KMS-11 (cell line): Measurements from ENCODE around the gene STAG1.

Experiments used
- H2AFZ ChIP-seq: fragments of 200-600 bp; sonication (generic); 2 replicates; pipeline ENCODE4 v1.6.1; 2016; ENCODE audit warnings: antibody characterized with exemption, mixed run types, low read depth
- H3K27ac ChIP-seq: fragments of 200-600 bp; sonication (generic); 2 replicates; pipeline ENCODE4 v1.6.1; 2016; ENCODE audit warnings: mild to moderate bottlenecking, mixed run types
- H3K27me3 ChIP-seq: fragments of 200-600 bp; sonication (generic); 2 replicates; pipeline ENCODE4 v1.6.1; 2017; ENCODE audit warnings: mild to moderate bottlenecking, low read depth, mixed run types, moderate library complexity; ENCODE audit not compliant: insufficient read depth
- H3K36me3 ChIP-seq: fragments of 200-600 bp; sonication (generic); 2 replicates; pipeline ENCODE4 v1.6.1; 2017; ENCODE audit warnings: mild to moderate bottlenecking, mixed run types; ENCODE audit not compliant: insufficient read depth
- H3K4me1 ChIP-seq: fragments of 200-600 bp; sonication (generic); 2 replicates; pipeline ENCODE4 v1.6.1; 2016; ENCODE audit warnings: mild to moderate bottlenecking, low read depth, mixed run types; ENCODE audit not compliant: poor library complexity, severe bottlenecking
- H3K4me2 ChIP-seq: fragments of 200-600 bp; sonication (generic); 2 replicates; pipeline ENCODE4 v1.7.0; 2016; ENCODE audit warnings: mild to moderate bottlenecking, mixed run types
- H3K4me3 ChIP-seq: fragments of 200-600 bp; sonication (generic); IDR thresholded peaks from 2 replicates; pipeline ENCODE4 v1.6.1; 2017; ENCODE audit warnings: low read depth, low read length, mixed read lengths; ENCODE audit not compliant: insufficient read depth
- H3K79me2 ChIP-seq: fragments of 200-600 bp; sonication (generic); 2 replicates; pipeline ENCODE4 v1.6.1; 2016; ENCODE audit warnings: low read depth, mixed run types; ENCODE audit not compliant: insufficient read depth
- H3K9ac ChIP-seq: fragments of 200-600 bp; sonication (generic); 2 replicates; pipeline ENCODE4 v1.6.1; 2016; ENCODE audit warnings: mild to moderate bottlenecking, mixed run types
- H4K20me1 ChIP-seq: fragments of 200-600 bp; sonication (generic); 2 replicates; pipeline ENCODE4 v1.6.1; 2016; ENCODE audit warnings: mild to moderate bottlenecking, mixed run types; ENCODE audit not compliant: insufficient read depth
- TF ChIP-seq, protein P1 (sequence below): fragments of 200-600 bp; sonication (generic); conservative IDR thresholded peaks from 2 replicates; pipeline ENCODE4 v1.6.1; 2017; ENCODE audit warnings: low read depth, mild to moderate bottlenecking, antibody characterized with exemption, low read length, moderate library complexity, mixed read lengths

The STAG1 gene

DNA sequence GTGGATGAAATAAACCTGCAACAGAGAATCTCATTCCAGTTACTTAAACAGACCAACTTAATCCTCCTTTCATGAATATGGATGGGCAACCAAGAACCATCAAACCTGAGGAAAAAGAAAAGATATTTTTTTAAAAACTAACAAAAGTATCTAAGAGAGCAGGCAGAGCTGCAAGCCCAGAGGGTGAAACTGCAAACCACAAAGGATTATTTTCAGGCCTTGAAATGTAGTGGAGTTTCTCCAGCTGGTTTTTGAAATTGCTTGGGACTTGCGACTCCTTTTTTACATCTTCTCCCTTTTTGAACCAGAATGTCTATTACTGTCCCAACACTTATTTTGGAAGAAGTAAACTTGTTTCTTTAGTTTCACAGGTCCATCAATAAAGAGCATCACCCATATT, 87.4 kb downstream of the STAG1 start:
- H3K36me3 ChIP-seq: no peaks in the 10 kb centered on the region
- TF ChIP-seq, protein P1, sequence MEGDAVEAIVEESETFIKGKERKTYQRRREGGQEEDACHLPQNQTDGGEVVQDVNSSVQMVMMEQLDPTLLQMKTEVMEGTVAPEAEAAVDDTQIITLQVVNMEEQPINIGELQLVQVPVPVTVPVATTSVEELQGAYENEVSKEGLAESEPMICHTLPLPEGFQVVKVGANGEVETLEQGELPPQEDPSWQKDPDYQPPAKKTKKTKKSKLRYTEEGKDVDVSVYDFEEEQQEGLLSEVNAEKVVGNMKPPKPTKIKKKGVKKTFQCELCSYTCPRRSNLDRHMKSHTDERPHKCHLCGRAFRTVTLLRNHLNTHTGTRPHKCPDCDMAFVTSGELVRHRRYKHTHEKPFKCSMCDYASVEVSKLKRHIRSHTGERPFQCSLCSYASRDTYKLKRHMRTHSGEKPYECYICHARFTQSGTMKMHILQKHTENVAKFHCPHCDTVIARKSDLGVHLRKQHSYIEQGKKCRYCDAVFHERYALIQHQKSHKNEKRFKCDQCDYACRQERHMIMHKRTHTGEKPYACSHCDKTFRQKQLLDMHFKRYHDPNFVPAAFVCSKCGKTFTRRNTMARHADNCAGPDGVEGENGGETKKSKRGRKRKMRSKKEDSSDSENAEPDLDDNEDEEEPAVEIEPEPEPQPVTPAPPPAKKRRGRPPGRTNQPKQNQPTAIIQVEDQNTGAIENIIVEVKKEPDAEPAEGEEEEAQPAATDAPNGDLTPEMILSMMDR: no peak
- no peak overlapping the region; the same call in 1 of the 2 replicates for H3K27ac ChIP-seq
- no peak overlapping the region for H2AFZ ChIP-seq
- H3K4me3 ChIP-seq: no peak overlapping the region
- no peaks in the 10 kb centered on the region for H3K27me3 ChIP-seq
- no peak overlapping the region for H3K9ac ChIP-seq
- peaks cover 14% of the 10 kb centered on the region for H4K20me1 ChIP-seq
- H3K4me1 ChIP-seq: peaks cover 34% of the 10 kb centered on the region
- peaks cover 92% of the 10 kb centered on the region for H3K79me2 ChIP-seq
- H3K4me2 ChIP-seq: peak overlapping the region; percentile 52

DNA sequence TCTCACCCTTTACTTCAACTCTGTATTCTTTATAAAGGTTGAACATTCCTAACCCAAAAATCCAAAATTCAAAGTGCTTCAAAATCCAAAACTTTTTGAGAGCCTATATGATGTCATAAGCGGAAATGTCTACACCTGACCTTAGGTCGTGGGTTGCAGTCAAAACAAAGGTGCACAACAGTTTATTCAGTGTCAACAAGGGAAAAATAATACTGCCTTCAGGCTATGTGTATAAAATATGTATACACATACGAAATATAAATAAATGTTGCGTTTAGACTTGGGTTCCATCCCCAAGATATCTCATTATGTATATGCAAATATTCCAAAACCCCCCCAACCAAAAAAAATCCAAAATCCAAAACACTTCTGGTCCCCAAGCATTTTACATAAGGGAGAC, 90.9 kb downstream of the STAG1 start:
- peaks cover 14% of the 10 kb centered on the region for H4K20me1 ChIP-seq
- H3K79me2 ChIP-seq: peaks cover 94% of the 10 kb centered on the region
- peaks cover 25% of the 10 kb centered on the region for H3K4me1 ChIP-seq
- no peak overlapping the region for H3K27ac ChIP-seq
- H3K4me3 ChIP-seq: no peak overlapping the region
- TF ChIP-seq, protein P1: no peak
- H2AFZ ChIP-seq: no peak overlapping the region
- H3K27me3 ChIP-seq: no peaks in the 10 kb centered on the region
- H3K36me3 ChIP-seq: no peaks in the 10 kb centered on the region
- H3K9ac ChIP-seq: no peak overlapping the region
- H3K4me2 ChIP-seq: no peak overlapping the region

DNA sequence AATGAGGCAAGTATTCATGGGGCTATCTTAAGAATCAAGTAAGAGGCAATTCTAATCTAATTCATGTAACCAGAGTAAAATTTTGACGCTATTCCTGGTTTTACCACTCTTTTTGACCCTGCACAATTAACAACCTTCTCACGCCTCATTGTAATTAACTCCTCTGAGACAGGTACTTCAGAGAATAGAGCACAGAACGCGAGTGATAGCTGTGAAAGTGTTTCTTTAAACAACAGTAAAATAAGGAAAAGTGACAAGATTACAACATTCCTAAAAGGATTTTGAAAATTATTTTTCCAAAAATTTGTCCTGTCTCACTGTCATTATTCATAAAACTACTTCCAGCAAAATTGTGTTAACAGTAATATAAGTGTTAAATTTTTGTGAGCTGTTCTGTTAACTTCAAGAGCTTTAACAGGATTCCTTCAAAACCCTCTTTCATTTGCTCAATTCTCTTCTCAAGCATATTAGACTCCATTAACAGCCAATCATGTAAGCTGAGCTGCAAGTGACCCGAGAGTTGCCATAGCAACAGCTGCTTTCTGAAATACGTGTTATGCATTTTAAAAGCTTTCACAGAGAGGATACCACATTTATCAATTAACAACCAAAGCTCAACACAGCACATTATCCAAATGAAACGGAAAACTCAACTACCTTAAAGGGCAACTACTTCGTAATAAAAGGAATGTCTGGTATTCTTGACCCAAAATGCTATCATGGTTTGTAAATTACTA, 93.1 kb downstream of the STAG1 start:
- no peak overlapping the region for H2AFZ ChIP-seq
- no peak overlapping the region for H3K9ac ChIP-seq
- H4K20me1 ChIP-seq: peaks cover 6% of the 10 kb centered on the region
- peaks cover 97% of the 10 kb centered on the region for H3K79me2 ChIP-seq
- no peaks in the 10 kb centered on the region for H3K27me3 ChIP-seq
- no peak overlapping the region for H3K4me2 ChIP-seq
- no peak overlapping the region for H3K4me3 ChIP-seq
- H3K27ac ChIP-seq: no peak overlapping the region
- H3K36me3 ChIP-seq: no peaks in the 10 kb centered on the region
- TF ChIP-seq, protein P1: no peak
- peaks cover 5% of the 10 kb centered on the region for H3K4me1 ChIP-seq

GRCh38 chr3:136657526-136657925, 94.7 kb downstream of the STAG1 start:
- Histone ChIP-seq H3K79me2 (peaks cover 99% of the 10 kb centered on the region), H3K4me1 (no peaks in the 10 kb centered on the region), H3K27ac (no peak overlapping the region), H3K27me3 (no peaks in the 10 kb centered on the region), H3K9ac (no peak overlapping the region), H4K20me1 (peaks cover 6% of the 10 kb centered on the region), H3K4me3 (no peak overlapping the region), H3K36me3 (no peaks in the 10 kb centered on the region), H2AFZ (no peak overlapping the region), H3K4me2 (no peak overlapping the region)
- TF ChIP-seq, protein P1: no peak
